BLaER1 (cell line): ENCODE measurements around the gene TRMT61B.
A peak's percentile ranks its signal among the peaks of the same experiment; 100 is the strongest.

Source experiments
- H3K27ac ChIP-seq: shearing (Covaris generic); formaldehyde crosslinking; 2 replicates; pipeline ENCODE4 v1.8.1; 2022
- H3K27me3 ChIP-seq: shearing (Covaris generic); formaldehyde crosslinking; 2 replicates; pipeline ENCODE4 v1.8.1; 2022
- H3K36me3 ChIP-seq: shearing (Covaris generic); formaldehyde crosslinking; 2 replicates; pipeline ENCODE4 v1.8.1; 2022
- H3K4me1 ChIP-seq: shearing (Covaris generic); formaldehyde crosslinking; 2 replicates; pipeline ENCODE4 v1.8.1; 2022
- H3K4me2 ChIP-seq: shearing (Covaris generic); formaldehyde crosslinking; 2 replicates; pipeline ENCODE4 v1.8.1; 2022
- H3K4me3 ChIP-seq: shearing (Covaris generic); formaldehyde crosslinking; 2 replicates; pipeline ENCODE4 v1.8.1; 2022
- H3K9ac ChIP-seq: shearing (Covaris generic); formaldehyde crosslinking; 2 replicates; pipeline ENCODE4 v1.8.1; 2022
- H3K9me3 ChIP-seq: shearing (Covaris generic); formaldehyde crosslinking; 2 replicates; pipeline ENCODE4 v1.8.1; 2022
- H4K20me1 ChIP-seq: shearing (Covaris generic); formaldehyde crosslinking; 2 replicates; pipeline ENCODE4 v1.8.1; 2022
- Cebpa-rat ChIP-seq: shearing (Covaris generic); IDR thresholded peaks from 2 replicates; pipeline ENCODE4 v1.8.1; 2022

TRMT61B gene

GRCh38 chr2:28901841-28902240, 31.7 kb upstream of the TRMT61B start:
- no peak overlapping the region for H3K27ac ChIP-seq
- peaks cover 100% of the 10 kb centered on the region for H4K20me1 ChIP-seq

GRCh38 chr2:28901202-28901601, 31.1 kb upstream of the TRMT61B start:
- Histone ChIP-seq H3K4me2 (no peak overlapping the region), H3K9me3 (no peaks in the 10 kb centered on the region), H3K9ac (no peak overlapping the region), H3K27me3 (no peaks in the 10 kb centered on the region), H3K4me1 (peaks cover 43% of the 10 kb centered on the region), H3K4me3 (no peak overlapping the region), H3K27ac (no peak overlapping the region), H3K36me3 (peaks cover 52% of the 10 kb centered on the region), H4K20me1 (peaks cover 100% of the 10 kb centered on the region)
- no peak for TF ChIP-seq Cebpa-rat

More at GRCh38 chr2:28901841-28902240, 31.7 kb upstream of the TRMT61B start:
- Histone ChIP-seq H3K4me1 (peaks cover 36% of the 10 kb centered on the region), H3K4me2 (no peak overlapping the region), H3K4me3 (no peak overlapping the region), H3K36me3 (peaks cover 58% of the 10 kb centered on the region), H3K9ac (no peak overlapping the region), H3K27me3 (no peaks in the 10 kb centered on the region), H3K9me3 (no peaks in the 10 kb centered on the region)
- no peak for TF ChIP-seq Cebpa-rat

GRCh38 chr2:28898048-28898447, 27.9 kb upstream of the TRMT61B start:
- H3K27ac ChIP-seq, result no peak overlapping the region
- H3K9ac ChIP-seq, result no peak overlapping the region
- H3K4me2 ChIP-seq, result peak overlapping the region; percentile 95
- peaks cover 85% of the 10 kb centered on the region for H4K20me1 ChIP-seq
- H3K4me3 ChIP-seq, result no peak overlapping the region
- H3K36me3 ChIP-seq, result peaks cover 23% of the 10 kb centered on the region
- no peaks in the 10 kb centered on the region for H3K27me3 ChIP-seq
- H3K9me3 ChIP-seq, result no peaks in the 10 kb centered on the region
- no peak for TF ChIP-seq Cebpa-rat
- H3K4me1 ChIP-seq, result peaks cover 40% of the 10 kb centered on the region

GRCh38 chr2:28896906-28897305, 26.8 kb upstream of the TRMT61B start:
- Histone ChIP-seq H3K27ac (no peak overlapping the region), H3K4me1 (peaks cover 40% of the 10 kb centered on the region), H3K27me3 (no peaks in the 10 kb centered on the region), H3K36me3 (peaks cover 11% of the 10 kb centered on the region), H3K9ac (peak overlapping the region; percentile 99; the same call in 1 of the 2 replicates), H3K9me3 (no peaks in the 10 kb centered on the region), H3K4me3 (peak overlapping the region; percentile 97), H3K4me2 (peak overlapping the region; percentile 95), H4K20me1 (peaks cover 73% of the 10 kb centered on the region)
- TF ChIP-seq Cebpa-rat, result no peak

- Histone ChIP-seq H3K27ac (peak overlapping the region; percentile 99), H3K9me3 (no peaks in the 10 kb centered on the region), H3K27me3 (no peaks in the 10 kb centered on the region), H3K9ac (peak overlapping the region; percentile 99), H3K4me2 (peak overlapping the region; percentile 95), H3K4me3 (peak overlapping the region; percentile 97), H3K36me3 (no peaks in the 10 kb centered on the region), H4K20me1 (peaks cover 58% of the 10 kb centered on the region), H3K4me1 (peaks cover 35% of the 10 kb centered on the region)
- TF ChIP-seq Cebpa-rat, result no peak
Measured at GRCh38 chr2:28895189-28895893, 25.2 kb upstream of the TRMT61B start.

- no peaks in the 10 kb centered on the region for H3K27me3 ChIP-seq
- TF ChIP-seq Cebpa-rat, result no peak
- H3K4me1 ChIP-seq, result peaks cover 35% of the 10 kb centered on the region
- peaks cover 51% of the 10 kb centered on the region for H4K20me1 ChIP-seq
- H3K9me3 ChIP-seq, result no peaks in the 10 kb centered on the region
- H3K4me3 ChIP-seq, result peak within 1 kb of the TSS; percentile 97
- peak within 1 kb of the TSS; percentile 99 for H3K9ac ChIP-seq
- peak within 1 kb of the TSS; percentile 95 for H3K4me2 ChIP-seq
- H3K36me3 ChIP-seq, result no peaks in the 10 kb centered on the region
- peak within 1 kb of the TSS; percentile 99 for H3K27ac ChIP-seq
Measured at GRCh38 chr2:28894470-28895188, 24.5 kb upstream of the TRMT61B start, which contains the start of gene WDR43. Gene WDR43 (plus strand): TSS chr2:28894667. CDS start chr2:28894699, 32 bp downstream.

- H3K27ac ChIP-seq, result no peak overlapping the region
- H3K4me2 ChIP-seq, result no peak overlapping the region
- TF ChIP-seq Cebpa-rat, result no peak
- H4K20me1 ChIP-seq, result peaks cover 39% of the 10 kb centered on the region
- no peaks in the 10 kb centered on the region for H3K9me3 ChIP-seq
- no peak overlapping the region for H3K9ac ChIP-seq
- H3K36me3 ChIP-seq, result no peaks in the 10 kb centered on the region
- peak overlapping the region; percentile 97; the same call in 1 of the 2 replicates for H3K4me3 ChIP-seq
- no peaks in the 10 kb centered on the region for H3K27me3 ChIP-seq
- H3K4me1 ChIP-seq, result peaks cover 27% of the 10 kb centered on the region
Measured at GRCh38 chr2:28893488-28893887, 23.4 kb upstream of the TRMT61B start.

GRCh38 chr2:28880193-28880592, 10.1 kb upstream of the TRMT61B start:
- no peak for TF ChIP-seq Cebpa-rat
- Histone ChIP-seq H3K27ac (no peak overlapping the region), H3K4me2 (no peak overlapping the region), H3K9me3 (no peaks in the 10 kb centered on the region), H3K4me1 (no peaks in the 10 kb centered on the region), H4K20me1 (no peaks in the 10 kb centered on the region), H3K27me3 (no peaks in the 10 kb centered on the region), H3K9ac (no peak overlapping the region), H3K36me3 (no peaks in the 10 kb centered on the region), H3K4me3 (no peak overlapping the region)

GRCh38 chr2:28871620-28872019, 1.5 kb upstream of the TRMT61B start:
- Histone ChIP-seq H3K4me3 (no peak overlapping the region), H3K4me1 (peaks cover 34% of the 10 kb centered on the region), H4K20me1 (peaks cover 24% of the 10 kb centered on the region), H3K4me2 (no peak overlapping the region), H3K27ac (no peak overlapping the region), H3K9me3 (no peaks in the 10 kb centered on the region), H3K36me3 (peaks cover 7% of the 10 kb centered on the region), H3K9ac (no peak overlapping the region), H3K27me3 (no peaks in the 10 kb centered on the region)
- TF ChIP-seq Cebpa-rat, result no peak
